ENCODE data around the gene SRI. TPM values are rescaled to one million over a fixed set of nuclear protein-coding genes. Genes with fewer than 3 reads are reported as not detected.

Gene SRI
- total and polyA plus RNA-seq, 2 donors (not counting 3 experiments of a cell fraction or from before 2014, with no cell fraction given) = 121 to 204 TPM

- intact Hi-C loops (cut with micrococcal nuclease) (loop anchor here (1.0 to 10.0 kb wide), 5 partner anchors 114 to 1871 kb away; no protein-coding TSS in a partner anchor), dilution Hi-C loops (cut with MboI; ENCODE audit: extremely low pct_ligation_motif_present, low sequenced_read_pairs) (no loop called here)
- no peak overlapping the region for H3K4me2 ChIP-seq (ENCODE audit: insufficient read depth, low read length)
- H3K9ac ChIP-seq (replicated peaks; ENCODE audit: extremely low read depth, insufficient read depth, low read length) = no peak overlapping the region
- no peaks in the 10 kb centered on the region for H3K79me2 ChIP-seq (ENCODE audit: control insufficient read depth, insufficient read depth, low read length)
- H4K20me1 ChIP-seq (replicated peaks; ENCODE audit: control insufficient read depth, extremely low read depth, insufficient read depth, low read length) = no peaks in the 10 kb centered on the region
- H3K27me3 ChIP-seq (ENCODE audit: control insufficient read depth in 2 of 2, insufficient read depth in 2 of 2, low read length in 2 of 2) = peaks cover 0 to 2% of the 10 kb centered on the region in 2 experiments
- H3K36me3 ChIP-seq (ENCODE audit: control insufficient read depth in 2 of 2, extremely low read depth in 1 of 2, insufficient read depth in 2 of 2, low read length in 2 of 2) = no peaks in the 10 kb centered on the region
- BruUV-seq (replicated peaks) = no TSS peak
- H2AFZ ChIP-seq (ENCODE audit: low read depth, low read length) = peak overlapping the region; percentile 44
- CTCF ChIA-PET = interaction anchor here (0.8 to 4.0 kb wide), 26 partner anchors 9 to 1909 kb away, joined by 3 to 56 read pairs (median 4); partner anchors contain the start of gene SRI
- no peak overlapping the region for H3K4me3 ChIP-seq (replicated peaks in 1 of 3; ENCODE audit: insufficient read depth in 1 of 3, low read depth in 1 of 3, low read length in 3 of 3)
- POLR2A ChIA-PET = no interaction called here
- FAIRE-seq (no peak), DNase-seq (ENCODE audit: low read depth, low spot score) (peak; percentile 75)
- no peaks in the 10 kb centered on the region for H3K9me1 ChIP-seq (replicated peaks; ENCODE audit: control insufficient read depth, extremely low read depth, insufficient read depth, low read length)
- no peaks in the 10 kb centered on the region for H3K9me3 ChIP-seq (replicated peaks; ENCODE audit: control insufficient read depth, insufficient read depth, low read length)
- no peak for TF ChIP-seq POLR2AphosphoS5 (IDR thresholded peaks at IDR 0.05; ENCODE audit: insufficient read depth, low read depth, low read length)
- peak; percentile 46 to 52 for TF ChIP-seq CTCF (IDR thresholded peaks at IDR 0.05; ENCODE audit: extremely low read depth in 1 of 2, insufficient read depth in 1 of 2, low read depth in 1 of 2, low read length in 2 of 2)
- no peak for TF ChIP-seq POLR2A (IDR thresholded peaks at IDR 0.05; ENCODE audit: low read depth, low read length)
- H3K4me1 ChIP-seq (ENCODE audit: control insufficient read depth, extremely low read depth, insufficient read depth, low read length) = no peaks in the 10 kb centered on the region
- no peak overlapping the region for H3K27ac ChIP-seq (ENCODE audit: insufficient read depth, low read depth, low read length)
These were observed 23.6 kb upstream of the SRI start for GRCh38 chr7:88243345-88243909.

- CTCF ChIA-PET = no interaction called here
- intact Hi-C loops (cut with micrococcal nuclease) = loop anchor here (10.0 kb wide), 1 partner anchor 1875 kb away; no protein-coding TSS in a partner anchor
- no peak for FAIRE-seq
These were observed 20.0 kb upstream of the SRI start for GRCh38 chr7:88239852-88240251.

More at GRCh38 chr7:88239852-88240251, 20.0 kb upstream of the SRI start:
- Histone ChIP-seq H3K27ac (ENCODE audit: insufficient read depth, low read depth, low read length) (no peak overlapping the region), H3K79me2 (ENCODE audit: control insufficient read depth, insufficient read depth, low read length) (no peaks in the 10 kb centered on the region), H3K9ac (replicated peaks; ENCODE audit: extremely low read depth, insufficient read depth, low read length) (no peak overlapping the region), H3K9me3 (replicated peaks; ENCODE audit: control insufficient read depth, insufficient read depth, low read length) (no peaks in the 10 kb centered on the region), H4K20me1 (replicated peaks; ENCODE audit: control insufficient read depth, extremely low read depth, insufficient read depth, low read length) (no peaks in the 10 kb centered on the region), H3K36me3 (ENCODE audit: control insufficient read depth in 2 of 2, extremely low read depth in 1 of 2, insufficient read depth in 2 of 2, low read length in 2 of 2) (no peaks in the 10 kb centered on the region), H2AFZ (ENCODE audit: low read depth, low read length) (no peak overlapping the region), H3K9me1 (replicated peaks; ENCODE audit: control insufficient read depth, extremely low read depth, insufficient read depth, low read length) (no peaks in the 10 kb centered on the region), H3K4me3 (replicated peaks in 1 of 3; ENCODE audit: insufficient read depth in 1 of 3, low read depth in 1 of 3, low read length in 3 of 3) (no peak overlapping the region), H3K4me1 (ENCODE audit: control insufficient read depth, extremely low read depth, insufficient read depth, low read length) (no peaks in the 10 kb centered on the region), H3K27me3 (ENCODE audit: control insufficient read depth in 2 of 2, insufficient read depth in 2 of 2, low read length in 2 of 2) (no peaks in the 10 kb centered on the region), H3K4me2 (ENCODE audit: insufficient read depth, low read length) (no peak overlapping the region)
- no TSS peak for BruUV-seq (replicated peaks)
- DNase-seq (ENCODE audit: low read depth, low spot score) = no peak
- POLR2A ChIA-PET = no interaction called here
- TF ChIP-seq GATA2 (IDR thresholded peaks at IDR 0.05; ENCODE audit: insufficient read depth, insufficient read length, low read depth, low read length) (no peak), JUN (IDR thresholded peaks at IDR 0.05; ENCODE audit: borderline replicate concordance, insufficient read depth, insufficient read length, low read depth) (no peak), POLR2AphosphoS5 (IDR thresholded peaks at IDR 0.05; ENCODE audit: insufficient read depth, low read depth, low read length) (no peak), CTCF (IDR thresholded peaks at IDR 0.05; ENCODE audit: extremely low read depth in 1 of 2, insufficient read depth in 1 of 2, low read depth in 1 of 2, low read length in 2 of 2) (no peak), POLR2A (IDR thresholded peaks at IDR 0.05; ENCODE audit: low read depth, low read length) (no peak), FOS (IDR thresholded peaks at IDR 0.05; ENCODE audit: borderline replicate concordance, insufficient read depth, low read length) (no peak), MAX (IDR thresholded peaks at IDR 0.05; ENCODE audit: insufficient read depth, insufficient read length) (no peak), EZH2 (IDR thresholded peaks at IDR 0.05; ENCODE audit: borderline replicate concordance, low read depth, low read length, severe bottlenecking) (no peak), MYC (IDR thresholded peaks at IDR 0.05; ENCODE audit: low read depth, low read length) (no peak)
- dilution Hi-C loops (cut with MboI; ENCODE audit: extremely low pct_ligation_motif_present, low sequenced_read_pairs) = no loop called here

All from endothelial cell of umbilical vein (primary cell).